PFSK-1 (cell line): Measurements from ENCODE around the gene OR10A7.

Experiments
- FOXP2 ChIP-seq: optimal IDR thresholded peaks from 2 replicates; pipeline ENCODE3; 2011; ENCODE audit warnings: borderline replicate concordance, control low read depth, inconsistent platforms; ENCODE audit not compliant: insufficient read depth; ENCODE audit errors: extremely low read length, extremely low read depth
- POLR2AphosphoS5 ChIP-seq: IDR thresholded peaks from 2 replicates; pipeline ENCODE4 v1.6.1; 2012; ENCODE audit warnings: low read depth, mild to moderate bottlenecking, control low read depth, low read length, moderate library complexity
- SIN3A ChIP-seq: IDR thresholded peaks from 2 replicates; pipeline ENCODE4 v1.6.1; 2012; ENCODE audit warnings: mild to moderate bottlenecking, low read length, moderate library complexity, borderline replicate concordance; ENCODE audit not compliant: insufficient read depth
- TAF1 ChIP-seq: IDR thresholded peaks from 2 replicates; pipeline ENCODE4 v1.6.1; 2012; ENCODE audit warnings: low read length, control low read depth, borderline replicate concordance; ENCODE audit not compliant: insufficient read depth
- TF ChIP-seq, protein P1 (sequence below), 2 experiments: IDR thresholded peaks; 2 replicates each; pipeline versions ENCODE4 v1.6.1 to v1.8.0; 2011 to 2012; ENCODE audit warnings: low read depth in 2 of 2, low read length in 2 of 2, control low read depth in 1 of 2, inconsistent platforms in 1 of 2, mild to moderate bottlenecking in 1 of 2, moderate library complexity in 1 of 2; ENCODE audit not compliant: insufficient read depth in 1 of 2

Gene OR10A7

DNA sequence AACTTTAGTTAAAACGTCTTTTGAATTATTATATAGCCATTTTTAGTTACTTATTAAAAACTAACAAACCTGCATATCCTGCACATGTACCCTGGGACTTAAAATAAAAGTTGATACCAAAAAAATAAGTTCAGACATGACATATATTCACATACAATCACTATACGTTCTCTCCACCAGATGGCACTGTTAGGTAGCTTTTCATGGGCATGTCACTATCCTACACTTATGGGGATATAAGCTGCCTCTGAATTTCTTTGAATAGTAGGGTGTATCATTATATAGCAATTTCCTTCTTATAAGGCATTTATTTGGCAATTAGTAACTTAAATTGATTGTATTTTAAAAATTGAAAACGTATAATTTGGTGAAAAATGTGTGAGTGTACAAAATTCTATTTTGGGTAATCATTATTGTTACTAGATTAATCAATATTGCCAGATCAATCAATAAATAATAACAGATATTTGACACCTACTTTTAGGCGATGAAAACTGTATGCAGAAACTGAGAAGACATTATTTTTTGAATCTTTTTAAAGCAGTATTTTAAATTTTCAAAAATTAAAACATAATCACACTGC is 31.8 kb upstream of the OR10A7 start:
- TF ChIP-seq, protein P1, sequence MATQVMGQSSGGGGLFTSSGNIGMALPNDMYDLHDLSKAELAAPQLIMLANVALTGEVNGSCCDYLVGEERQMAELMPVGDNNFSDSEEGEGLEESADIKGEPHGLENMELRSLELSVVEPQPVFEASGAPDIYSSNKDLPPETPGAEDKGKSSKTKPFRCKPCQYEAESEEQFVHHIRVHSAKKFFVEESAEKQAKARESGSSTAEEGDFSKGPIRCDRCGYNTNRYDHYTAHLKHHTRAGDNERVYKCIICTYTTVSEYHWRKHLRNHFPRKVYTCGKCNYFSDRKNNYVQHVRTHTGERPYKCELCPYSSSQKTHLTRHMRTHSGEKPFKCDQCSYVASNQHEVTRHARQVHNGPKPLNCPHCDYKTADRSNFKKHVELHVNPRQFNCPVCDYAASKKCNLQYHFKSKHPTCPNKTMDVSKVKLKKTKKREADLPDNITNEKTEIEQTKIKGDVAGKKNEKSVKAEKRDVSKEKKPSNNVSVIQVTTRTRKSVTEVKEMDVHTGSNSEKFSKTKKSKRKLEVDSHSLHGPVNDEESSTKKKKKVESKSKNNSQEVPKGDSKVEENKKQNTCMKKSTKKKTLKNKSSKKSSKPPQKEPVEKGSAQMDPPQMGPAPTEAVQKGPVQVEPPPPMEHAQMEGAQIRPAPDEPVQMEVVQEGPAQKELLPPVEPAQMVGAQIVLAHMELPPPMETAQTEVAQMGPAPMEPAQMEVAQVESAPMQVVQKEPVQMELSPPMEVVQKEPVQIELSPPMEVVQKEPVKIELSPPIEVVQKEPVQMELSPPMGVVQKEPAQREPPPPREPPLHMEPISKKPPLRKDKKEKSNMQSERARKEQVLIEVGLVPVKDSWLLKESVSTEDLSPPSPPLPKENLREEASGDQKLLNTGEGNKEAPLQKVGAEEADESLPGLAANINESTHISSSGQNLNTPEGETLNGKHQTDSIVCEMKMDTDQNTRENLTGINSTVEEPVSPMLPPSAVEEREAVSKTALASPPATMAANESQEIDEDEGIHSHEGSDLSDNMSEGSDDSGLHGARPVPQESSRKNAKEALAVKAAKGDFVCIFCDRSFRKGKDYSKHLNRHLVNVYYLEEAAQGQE (IDR thresholded peaks at IDR 0.05; ENCODE audit: insufficient read depth in 1 of 2, low read depth in 2 of 2, low read length in 2 of 2) = no peak
- no peak for TF ChIP-seq SIN3A
- TF ChIP-seq POLR2AphosphoS5 = no peak
- TF ChIP-seq TAF1 = no peak
- no peak for TF ChIP-seq FOXP2

DNA sequence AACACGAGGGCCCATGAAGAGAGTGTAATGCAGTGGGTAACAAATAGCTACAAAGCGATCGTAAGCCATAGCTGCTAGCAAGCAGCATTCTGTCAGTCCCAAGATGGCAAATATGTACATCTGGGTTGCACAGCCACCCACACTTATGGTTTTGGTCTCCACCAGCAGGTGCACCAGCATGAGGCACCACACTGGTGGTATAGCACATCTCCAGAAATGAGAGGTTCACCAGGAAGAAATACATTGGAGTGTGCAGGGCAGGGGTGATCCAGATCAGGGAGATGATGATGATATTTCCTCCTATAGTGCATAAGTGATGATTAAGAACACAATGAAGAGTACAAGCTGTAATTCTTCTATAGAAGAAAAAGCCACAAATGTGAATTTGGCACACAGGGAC is 26.4 kb upstream of the OR10A7 start:
- no peak for TF ChIP-seq SIN3A
- no peak for TF ChIP-seq FOXP2
- no peak for TF ChIP-seq TAF1
- TF ChIP-seq, protein P1 (IDR thresholded peaks at IDR 0.05; ENCODE audit: insufficient read depth in 1 of 2, low read depth in 2 of 2, low read length in 2 of 2) = no peak
- no peak for TF ChIP-seq POLR2AphosphoS5

DNA sequence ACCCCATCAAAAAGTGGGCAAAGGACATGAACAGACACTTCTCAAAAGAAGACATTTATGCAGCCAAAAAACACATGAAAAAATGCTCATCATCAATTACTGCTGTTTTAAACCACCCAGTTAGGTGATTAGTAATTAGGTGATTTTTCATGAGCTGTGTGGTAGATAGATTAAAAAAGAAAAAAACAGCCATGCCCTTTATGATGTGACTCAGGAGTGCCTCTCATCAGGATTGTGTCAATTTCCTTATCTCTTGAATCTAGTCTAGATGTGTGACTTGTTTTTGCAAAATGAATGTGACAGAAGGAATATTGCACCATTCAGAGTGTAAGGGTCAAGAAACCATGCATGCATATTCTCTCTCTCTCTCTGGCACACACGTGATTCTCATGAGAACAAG is 5.7 kb downstream of the OR10A7 start:
- no peak for TF ChIP-seq FOXP2
- no peak for TF ChIP-seq TAF1
- no peak for TF ChIP-seq POLR2AphosphoS5
- TF ChIP-seq, protein P1 (IDR thresholded peaks at IDR 0.05; ENCODE audit: insufficient read depth in 1 of 2, low read depth in 2 of 2, low read length in 2 of 2) = no peak
- no peak for TF ChIP-seq SIN3A

DNA sequence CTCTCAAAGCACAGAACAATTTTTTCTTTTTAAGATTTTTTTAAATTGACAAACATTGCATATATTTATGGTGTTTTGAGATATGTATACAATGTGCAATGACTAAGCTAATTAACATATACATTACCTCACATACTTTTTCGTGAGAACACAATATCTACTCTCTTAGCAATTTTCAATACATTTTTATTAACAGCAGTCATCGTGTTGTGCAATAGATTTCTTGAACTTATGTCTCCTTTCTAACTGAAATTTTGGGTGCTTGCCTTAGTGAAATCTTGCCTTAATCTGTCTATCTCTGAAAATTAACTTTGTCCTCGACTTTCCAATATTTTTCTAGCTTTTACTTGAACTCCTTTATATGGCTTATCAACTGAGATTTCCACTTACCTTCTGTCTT is 6.8 kb downstream of the OR10A7 start:
- TF ChIP-seq, protein P1 (IDR thresholded peaks at IDR 0.05; ENCODE audit: insufficient read depth in 1 of 2, low read depth in 2 of 2, low read length in 2 of 2) = no peak
- TF ChIP-seq TAF1 (no peak), POLR2AphosphoS5 (no peak), SIN3A (no peak), FOXP2 (no peak)

DNA sequence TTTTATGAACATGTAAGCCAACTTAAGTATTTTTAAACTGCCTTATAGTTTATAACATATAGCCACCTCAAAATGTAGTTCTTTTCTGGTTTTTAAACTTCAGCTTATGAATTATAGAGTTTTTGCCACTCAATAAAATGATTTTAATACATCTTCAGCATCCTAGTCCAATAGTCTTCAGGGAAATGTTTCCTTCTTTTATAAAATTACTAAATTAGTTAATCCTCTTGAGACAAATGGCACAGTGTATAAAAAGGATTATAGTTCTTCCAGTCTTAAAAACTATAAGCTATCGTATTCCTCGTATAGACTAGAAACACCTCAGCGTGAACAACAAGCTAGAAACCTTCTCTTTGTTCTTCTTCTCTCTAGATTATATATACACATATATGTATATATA is 23.5 kb downstream of the OR10A7 start, which contains the start of gene OR6C74:
Gene OR6C74 (plus strand): TSS at position 301 of the 400 bp plus-strand sequence. CDS start 2,679 bp downstream, outside the sequence.
- TF ChIP-seq POLR2AphosphoS5 (no peak), TAF1 (no peak), FOXP2 (no peak), SIN3A (no peak)
- TF ChIP-seq, protein P1 (IDR thresholded peaks at IDR 0.05; ENCODE audit: insufficient read depth in 1 of 2, low read depth in 2 of 2, low read length in 2 of 2) = no peak
